Stimulated activated CD8-positive, alpha-beta memory T cell treated with anti-CD3 and anti-CD28 coated beads, Interleukin-12 subunit alpha, Interleukin-12 subunit beta, amount 100 ng/mL, for 24 hours (primary cell): ENCODE results near the gene TMEM215.
"Not testable (repeated sequence)": the region's sequence is repeated elsewhere in the genome, so short reads cannot be mapped to it uniquely, and the experiment has no call there.

ENCODE experiments used
- DNase-seq: peaks from one replicate; pipeline ENCODE4 v3.0.0-alpha.2; 2020; ENCODE audit errors: extremely low read depth

The TMEM215 gene, protein sequence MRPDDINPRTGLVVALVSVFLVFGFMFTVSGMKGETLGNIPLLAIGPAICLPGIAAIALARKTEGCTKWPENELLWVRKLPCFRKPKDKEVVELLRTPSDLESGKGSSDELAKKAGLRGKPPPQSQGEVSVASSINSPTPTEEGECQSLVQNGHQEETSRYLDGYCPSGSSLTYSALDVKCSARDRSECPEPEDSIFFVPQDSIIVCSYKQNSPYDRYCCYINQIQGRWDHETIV

DNA sequence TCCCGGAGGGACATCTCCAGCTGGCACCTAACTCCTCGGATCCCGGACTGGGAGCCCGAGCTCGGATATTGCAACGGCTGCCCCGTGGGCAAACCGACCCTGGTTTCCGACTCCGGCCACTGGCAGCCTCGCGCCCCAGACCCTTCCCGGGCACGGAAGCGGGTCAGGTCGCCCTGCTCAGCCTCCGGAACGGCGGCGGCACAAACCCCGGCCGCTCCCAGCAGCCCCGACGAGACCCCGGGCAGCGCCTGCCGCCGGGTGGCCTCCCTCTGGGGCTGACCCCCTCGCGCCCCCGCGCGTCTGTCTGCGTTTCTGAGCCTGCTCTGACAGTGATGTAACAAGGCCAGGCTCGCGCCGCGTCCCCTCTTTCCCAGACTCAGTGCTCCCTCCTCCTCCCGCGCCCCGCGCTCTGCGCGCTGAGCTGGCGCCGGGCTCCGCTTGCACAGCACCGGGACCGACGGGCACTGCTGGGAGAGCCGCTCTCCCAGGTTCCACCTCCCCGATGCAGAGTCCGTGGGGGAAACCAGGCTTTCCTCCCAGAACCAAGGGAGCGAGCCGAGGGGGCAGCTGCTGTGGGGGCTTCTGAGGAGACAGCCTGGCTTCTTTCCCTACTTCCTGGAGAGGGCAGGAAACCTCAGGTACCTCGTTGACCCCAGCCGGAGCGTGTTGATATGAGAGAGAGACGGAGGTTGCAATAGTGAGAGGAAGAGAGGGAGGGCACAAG, at the start of gene TMEM215:
Gene TMEM215 (plus strand): TSS at position 373 of the 724 bp plus-strand sequence. CDS start 644 bp downstream, outside the sequence.
- DNase-seq, result no peak

DNA sequence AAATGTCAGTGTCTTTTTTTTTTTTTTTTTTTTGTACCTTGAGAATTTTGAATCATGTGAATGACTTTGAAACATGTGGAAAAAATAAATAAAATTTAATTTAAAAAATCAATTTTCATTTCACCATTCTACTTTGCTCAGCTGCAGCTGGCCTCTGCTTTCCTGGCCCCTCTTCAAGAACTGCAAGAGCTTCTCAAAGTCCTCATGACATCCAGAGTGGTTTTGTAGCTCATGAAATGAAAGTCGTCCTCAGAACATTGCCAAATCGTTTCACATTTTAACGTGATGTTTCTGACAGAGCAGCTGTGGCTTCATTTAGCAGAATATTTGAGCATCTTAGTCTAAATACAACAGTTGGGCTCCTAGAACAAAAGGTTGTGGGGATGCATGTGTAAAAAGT, 47.9 kb upstream of the TMEM215 start:
- DNase-seq, result no peak

DNA sequence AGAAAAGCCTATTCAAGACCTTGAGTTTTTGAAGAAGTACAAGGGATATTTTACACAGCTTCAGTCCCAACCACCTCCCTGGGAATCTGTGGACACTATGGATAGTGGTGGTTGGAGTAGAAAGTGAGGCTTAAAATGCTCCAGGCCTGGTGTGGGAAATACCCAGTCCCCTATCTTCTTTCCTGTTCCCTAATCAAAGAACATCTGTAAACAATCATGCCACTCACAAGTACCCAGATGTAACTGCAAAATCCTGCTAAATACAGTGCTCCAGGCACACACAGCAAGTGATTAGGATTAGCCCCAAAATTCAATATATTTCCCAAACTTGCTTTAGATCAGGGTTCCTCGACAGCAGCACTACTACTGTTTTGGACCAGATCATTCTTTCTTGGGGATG, 46.0 kb upstream of the TMEM215 start:
- DNase-seq, result no peak

- DNase-seq, result no peak
These were observed 44.7 kb upstream of the TMEM215 start for GRCh38 chr9:32738501-32739172.

DNA sequence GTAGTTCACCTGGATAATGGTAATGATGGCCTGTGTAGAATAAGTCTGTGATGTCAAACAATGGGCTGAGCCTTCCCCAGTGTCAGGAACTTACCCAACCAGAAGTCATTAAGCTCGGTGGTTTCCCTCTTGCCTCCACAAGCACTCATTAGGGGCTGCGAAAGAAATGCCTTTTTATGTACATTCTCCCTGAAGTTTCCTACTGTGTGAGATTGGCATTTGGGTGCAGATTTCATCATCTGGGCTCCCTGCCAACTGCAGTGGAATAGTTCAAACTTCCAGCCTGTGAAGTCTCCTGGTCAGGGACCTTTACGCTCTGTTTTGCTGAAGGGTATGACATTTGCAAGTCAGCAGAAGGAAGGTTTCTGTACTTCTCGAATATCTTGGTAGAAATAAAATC, 41.6 kb upstream of the TMEM215 start:
- no peak for DNase-seq

DNA sequence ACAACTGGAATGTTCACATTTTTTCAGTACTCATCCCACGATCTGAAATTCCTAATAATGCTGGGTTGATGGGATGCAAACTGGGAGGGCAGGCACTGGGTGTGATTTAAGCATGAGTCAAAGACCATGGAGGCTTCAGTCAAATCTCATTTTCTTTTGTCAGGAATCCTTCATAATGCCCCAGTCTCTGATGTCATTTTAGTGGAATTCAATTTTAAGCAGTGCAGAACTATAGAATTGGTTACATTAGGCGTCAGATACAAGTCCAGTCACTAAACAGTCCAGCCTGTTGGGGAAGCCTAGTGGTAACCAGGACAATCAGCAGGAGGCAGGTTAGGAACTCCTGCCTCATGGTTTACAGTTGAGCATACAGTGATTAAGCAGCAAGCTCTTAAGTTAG, 41.0 kb upstream of the TMEM215 start:
- DNase-seq, result no peak

DNA sequence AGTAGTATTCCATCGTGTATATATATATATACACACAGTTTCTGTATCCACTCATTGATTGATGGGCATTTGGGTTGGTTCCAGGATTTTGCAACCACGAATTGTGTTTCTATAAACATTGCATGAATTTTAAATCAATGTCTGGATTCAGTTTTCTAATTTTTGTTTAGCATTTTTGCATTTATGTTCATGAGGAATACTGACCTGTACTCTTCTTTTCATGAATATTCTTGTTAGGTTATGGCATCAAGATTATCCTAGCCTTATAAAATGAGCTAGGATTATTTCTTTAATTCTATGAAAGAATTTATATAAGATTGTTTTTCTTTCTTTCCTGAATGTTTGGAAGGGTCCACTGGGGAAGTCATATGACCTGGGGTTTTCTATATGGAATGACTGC, 35.3 kb upstream of the TMEM215 start:
- DNase-seq, result no peak

- DNase-seq, result no peak
These were observed 27.6 kb upstream of the TMEM215 start for GRCh38 chr9:32755730-32756129.

DNA sequence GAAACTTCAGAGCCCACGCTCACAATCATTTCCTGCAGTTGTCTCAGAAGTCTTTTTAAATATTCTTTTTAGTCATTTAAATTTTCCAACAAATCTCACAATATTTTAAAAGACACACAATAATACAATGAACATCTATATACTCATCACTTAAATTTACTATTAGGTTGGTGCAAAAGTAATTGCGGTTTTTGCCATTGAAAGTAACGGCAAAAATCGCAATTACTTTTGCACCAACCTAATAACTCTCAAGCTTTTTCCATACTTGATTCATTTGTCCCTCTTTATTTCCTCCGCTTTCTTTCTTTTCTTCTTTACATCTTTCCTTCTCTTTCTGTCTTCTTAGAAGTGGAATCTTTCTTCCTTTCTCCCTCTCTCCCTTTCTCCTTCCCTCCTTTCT, 19.2 kb upstream of the TMEM215 start:
- no peak for DNase-seq

DNA sequence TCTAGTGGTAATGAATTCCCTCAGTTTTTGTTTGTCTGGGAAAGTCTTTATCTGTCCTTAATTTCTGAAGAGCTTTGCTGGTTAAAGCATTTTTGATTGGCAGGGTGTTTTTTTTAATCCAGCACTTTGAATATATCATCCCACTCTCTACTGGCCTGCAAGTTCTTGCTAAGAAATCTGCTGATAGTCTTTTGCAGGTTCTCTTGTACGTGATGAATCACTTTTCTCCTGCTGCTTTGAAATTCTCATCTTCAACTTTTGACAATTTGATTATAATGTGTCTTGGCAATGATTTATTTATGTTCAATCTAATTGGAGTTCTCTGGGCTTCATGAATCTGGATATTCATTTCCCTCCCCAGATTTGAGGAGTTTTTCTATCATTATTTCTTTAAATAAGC, 8.1 kb upstream of the TMEM215 start:
- no peak for DNase-seq

DNA sequence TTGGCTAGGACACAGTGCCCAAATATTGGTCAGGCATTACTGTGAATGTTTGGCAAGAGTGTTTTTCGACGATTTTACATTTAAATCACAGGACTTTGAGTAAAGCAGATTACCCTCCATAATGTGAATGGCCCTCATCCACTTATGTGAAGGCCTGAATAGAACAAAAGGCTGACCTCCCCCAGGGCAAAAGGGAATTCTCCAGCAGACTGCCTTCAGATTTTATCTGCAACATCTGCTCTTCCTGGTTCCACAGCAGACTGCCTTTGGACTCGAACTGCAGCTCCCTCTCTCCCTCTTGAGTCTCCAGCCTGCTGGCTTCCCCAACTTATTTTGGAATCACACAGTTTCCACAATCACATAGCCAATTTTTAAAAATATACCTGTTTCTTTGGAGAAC, 7.1 kb upstream of the TMEM215 start:
- DNase-seq, result no peak

DNA sequence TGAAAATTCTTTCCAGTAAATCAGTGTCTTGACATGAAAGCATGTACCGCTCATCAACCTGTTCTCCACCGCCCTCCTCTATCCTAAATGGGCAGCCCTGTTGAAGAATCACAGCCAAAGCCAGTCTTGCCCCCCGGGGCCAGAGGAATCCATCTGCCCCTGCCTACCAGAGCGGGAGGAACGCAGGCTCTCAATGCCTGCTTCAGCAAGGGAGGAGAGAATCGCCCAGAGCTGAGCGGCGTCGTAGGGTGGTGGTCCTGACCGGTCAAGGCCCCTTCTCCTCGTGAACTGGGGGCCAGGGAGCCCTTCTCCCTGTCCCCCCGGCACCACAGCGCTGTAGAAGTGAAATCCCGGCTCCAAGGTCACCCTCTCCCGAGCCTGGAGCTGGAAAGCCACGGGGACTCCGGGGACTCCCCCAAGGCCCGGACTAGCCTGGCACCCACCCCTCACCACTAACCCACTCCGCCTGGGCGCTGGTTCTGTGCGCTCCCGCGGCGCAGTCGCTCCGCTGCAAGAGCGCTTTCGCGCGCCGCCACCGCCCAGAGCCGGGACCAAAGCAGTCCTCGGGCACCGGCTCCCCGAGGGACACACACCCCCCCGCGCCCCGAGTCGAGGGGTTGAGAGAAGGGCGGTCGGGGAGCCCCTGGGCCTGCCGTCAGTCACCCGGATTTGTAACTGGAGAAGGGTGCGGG, 718 bp upstream of the TMEM215 start:
- no peak for DNase-seq

DNA sequence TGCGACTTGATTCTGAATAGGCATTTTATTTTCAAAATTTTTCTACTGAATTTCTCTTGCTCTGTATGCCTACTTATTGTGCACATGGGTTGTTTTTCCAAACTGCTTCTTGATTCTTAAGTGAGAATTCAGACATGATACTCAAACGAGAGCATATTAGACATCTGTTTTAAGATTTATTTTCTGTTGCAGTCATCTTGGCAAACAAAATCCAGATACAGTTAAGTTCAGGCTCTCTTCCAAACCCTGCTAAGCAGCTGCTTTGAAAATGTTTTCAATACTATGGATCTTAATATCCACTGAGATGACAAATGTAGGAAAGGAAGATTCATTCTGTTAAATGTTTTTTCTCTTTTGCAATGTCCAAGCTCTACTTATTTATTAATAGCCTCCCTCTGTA, 4.5 kb downstream of the TMEM215 start:
- DNase-seq, result no peak

GRCh38 chr9:32796015-32796414, 12.7 kb downstream of the TMEM215 start:
- DNase-seq, result not testable (repeated sequence)

DNA sequence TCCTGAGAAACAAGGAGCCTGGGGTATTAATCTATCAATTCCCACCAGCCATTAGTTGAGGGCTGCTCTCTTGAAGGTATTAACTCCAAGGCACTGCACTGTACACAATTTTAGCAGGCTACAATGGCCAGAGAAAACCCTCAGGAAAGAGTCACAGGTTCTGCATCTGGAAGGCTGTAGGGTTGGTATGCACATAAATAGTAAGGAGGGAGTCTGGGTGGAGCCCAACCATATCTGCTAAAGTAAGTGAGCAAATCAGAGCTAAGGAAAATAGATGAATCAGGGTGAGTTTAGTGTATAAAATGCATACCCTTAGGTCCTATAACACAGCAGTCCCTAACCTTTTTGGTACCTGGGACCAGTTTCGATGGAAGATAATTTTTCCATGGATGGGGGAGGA, 18.2 kb downstream of the TMEM215 start:
- DNase-seq, result no peak

DNA sequence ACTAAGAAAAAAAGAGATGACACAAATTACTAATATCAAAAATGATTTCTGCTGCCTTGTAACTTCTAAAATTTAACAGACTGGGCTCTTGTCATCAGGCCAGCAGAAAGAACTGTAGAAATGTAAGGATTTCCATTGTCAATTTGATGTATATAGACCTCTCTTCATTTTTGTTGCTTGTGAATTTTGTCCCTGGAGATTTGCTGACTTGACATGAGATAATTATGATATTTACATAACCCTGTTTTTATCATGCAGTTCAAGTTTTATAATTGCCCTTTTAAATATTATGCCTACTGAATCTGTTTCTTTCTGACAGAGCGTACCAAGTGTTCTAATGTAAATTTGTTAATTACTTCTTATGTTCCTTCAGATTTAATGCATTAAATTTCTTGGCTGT, 23.9 kb downstream of the TMEM215 start:
- DNase-seq, result no peak

- no peak for DNase-seq
These were observed 27.9 kb downstream of the TMEM215 start for GRCh38 chr9:32811246-32811645.

- DNase-seq, result no peak
These were observed 37.0 kb downstream of the TMEM215 start for GRCh38 chr9:32820322-32820721.

GRCh38 chr9:32823101-32823500, 39.8 kb downstream of the TMEM215 start:
- no peak for DNase-seq

DNA sequence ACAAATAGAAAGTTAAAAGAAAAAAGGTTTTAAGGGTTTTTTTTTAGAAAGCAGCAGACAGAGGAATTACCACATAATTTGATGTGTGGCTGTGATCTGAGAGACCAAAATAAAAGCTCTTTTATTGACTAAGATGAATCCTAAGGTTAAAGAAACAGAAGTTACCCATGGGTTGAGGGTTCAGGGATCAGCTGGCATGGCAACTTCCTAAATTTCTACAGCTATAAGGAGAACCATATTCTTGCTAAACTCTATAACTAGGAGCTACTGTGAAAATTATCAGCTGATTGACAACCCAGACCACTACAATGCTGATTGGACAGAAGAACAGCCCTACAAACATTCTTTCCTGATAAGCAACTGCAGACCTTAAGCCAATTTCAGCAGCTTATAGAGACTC, 40.2 kb downstream of the TMEM215 start:
- no peak for DNase-seq

DNA sequence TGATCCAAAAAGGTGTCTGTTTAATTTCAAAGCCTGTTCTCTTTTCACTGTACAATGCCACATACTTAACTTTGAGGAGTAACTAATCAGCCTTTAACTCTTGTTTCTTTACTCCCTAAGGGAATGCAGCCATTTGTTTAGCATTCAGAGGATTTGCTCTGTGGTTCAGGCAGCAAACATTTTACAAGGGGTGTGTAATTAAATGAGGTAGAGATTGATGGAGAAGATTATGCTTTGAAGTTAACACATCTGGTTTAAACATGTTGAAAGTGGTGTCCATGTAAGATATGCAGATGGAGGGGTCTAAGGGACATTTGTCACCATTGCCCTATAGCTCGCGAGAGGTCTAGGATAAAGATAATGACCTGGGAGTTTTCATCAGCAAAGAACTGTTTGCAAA, 41.9 kb downstream of the TMEM215 start:
- no peak for DNase-seq

GRCh38 chr9:32828861-32829260, 45.5 kb downstream of the TMEM215 start:
- no peak for DNase-seq

GRCh38 chr9:32832346-32832745, 49.0 kb downstream of the TMEM215 start:
- no peak for DNase-seq
